Effector memory CD8-positive, alpha-beta T cell (primary cell): ENCODE measurements around the gene FMN1.
A peak's percentile ranks its signal among the peaks of the same experiment; 100 is the strongest.

Experiments
- ATAC-seq: fragments of 150-1000 bp; cut with Tn5 transposase; replicated peaks from 2 replicates; pipeline ENCODE4 v1.10.0; 2021; ENCODE audit warnings: mild to moderate bottlenecking, moderate library complexity
- DNase-seq, 3 experiments: peaks; one replicate each; pipeline ENCODE4 v3.0.0; 2021
- H3K27ac Mint-ChIP-seq, 2 donors: one replicate each; pipeline ENCODE4 v1.8.0; 2022; ENCODE audit warnings: mild to moderate bottlenecking in 2 of 2, mixed read lengths in 2 of 2, moderate library complexity in 2 of 2
- H3K27me3 Mint-ChIP-seq, 2 donors: one replicate each; pipeline ENCODE4 v1.8.0; 2022; ENCODE audit warnings: mixed read lengths in 2 of 2
- H3K36me3 Mint-ChIP-seq: one replicate; pipeline ENCODE4 v1.8.0; 2022; ENCODE audit warnings: mild to moderate bottlenecking, moderate library complexity, mixed read lengths; ENCODE audit not compliant: insufficient read depth
- H3K4me1 Mint-ChIP-seq, 2 donors: one replicate each; pipeline ENCODE4 v1.8.0; 2022; ENCODE audit warnings: low read depth in 2 of 2, mixed read lengths in 2 of 2
- H3K4me3 Mint-ChIP-seq, 2 donors: one replicate each; pipeline ENCODE4 v1.8.0; 2022; ENCODE audit warnings: mild to moderate bottlenecking in 2 of 2, mixed read lengths in 2 of 2, moderate library complexity in 2 of 2
- H3K9me3 Mint-ChIP-seq, 2 donors: one replicate each; pipeline ENCODE4 v1.8.0; 2022; ENCODE audit warnings: mixed read lengths in 2 of 2

The FMN1 gene

DNA sequence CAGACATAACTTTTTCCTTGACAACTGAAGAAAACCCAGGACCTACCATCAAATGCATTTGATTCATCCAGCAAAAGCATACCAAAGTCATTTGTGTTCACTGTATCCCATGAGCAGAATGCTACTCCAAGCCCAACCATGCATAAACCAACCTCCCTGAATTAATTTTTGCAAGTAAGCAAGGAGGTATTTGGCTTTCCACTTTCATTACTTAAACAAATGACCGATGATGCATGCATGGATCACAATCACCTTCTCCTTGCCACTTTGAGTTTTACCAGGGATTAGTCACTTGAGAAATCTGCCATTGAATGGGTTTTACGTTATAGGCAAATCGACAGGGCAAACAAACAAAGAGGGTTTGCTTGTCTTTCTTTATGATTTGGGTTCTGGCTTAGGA is 214.8 kb downstream of the FMN1 start:
- no peak overlapping the region for H3K27ac Mint-ChIP-seq
- no peaks in the 10 kb centered on the region for H3K4me1 Mint-ChIP-seq
- no peaks in the 10 kb centered on the region for H3K36me3 Mint-ChIP-seq
- H3K27me3 Mint-ChIP-seq: peaks cover 0 to 11% of the 10 kb centered on the region in 2 donors
- ATAC-seq (no peak), DNase-seq (no peak)
- H3K4me3 Mint-ChIP-seq: no peak overlapping the region
- no peaks in the 10 kb centered on the region for H3K9me3 Mint-ChIP-seq

- ATAC-seq (no peak), DNase-seq (no peak)
- no peak overlapping the region for H3K27ac Mint-ChIP-seq
- H3K27me3 Mint-ChIP-seq: peaks cover 0 to 11% of the 10 kb centered on the region in 2 donors
- no peaks in the 10 kb centered on the region for H3K9me3 Mint-ChIP-seq
- no peaks in the 10 kb centered on the region for H3K36me3 Mint-ChIP-seq
- H3K4me3 Mint-ChIP-seq: no peak overlapping the region
- H3K4me1 Mint-ChIP-seq: no peaks in the 10 kb centered on the region
Observed at GRCh38 chr15:32977506-32977905, 217.0 kb downstream of the FMN1 start.

DNA sequence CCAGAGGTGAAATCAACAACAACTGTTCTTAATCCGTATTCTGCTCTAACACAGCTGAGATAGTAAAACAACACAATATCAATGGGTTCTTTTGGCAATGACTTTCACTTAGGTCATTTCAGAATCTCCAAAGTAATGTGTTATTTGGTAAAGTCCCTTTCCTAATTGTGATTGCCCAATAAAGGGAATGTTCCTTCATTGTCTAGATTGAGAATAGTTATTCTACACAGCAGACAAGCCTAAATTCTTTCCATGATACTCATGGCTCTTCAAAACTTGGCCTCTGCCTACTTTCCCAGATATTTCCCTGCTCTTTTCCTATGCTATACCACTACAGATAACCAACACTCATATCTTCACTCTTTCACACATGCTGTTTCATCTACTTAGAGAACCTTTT is 219.8 kb downstream of the FMN1 start:
- Mint-ChIP-seq H3K9me3 (no peaks in the 10 kb centered on the region), H3K4me1 (no peaks in the 10 kb centered on the region), H3K27me3 (peaks cover 0 to 11% of the 10 kb centered on the region in 2 donors), H3K4me3 (no peak overlapping the region), H3K27ac (no peak overlapping the region), H3K36me3 (no peaks in the 10 kb centered on the region)
- DNase-seq (no peak), ATAC-seq (no peak)

GRCh38 chr15:32972686-32973085 is 221.8 kb downstream of the FMN1 start:
- H3K4me1 Mint-ChIP-seq: peaks cover 0 to 4% of the 10 kb centered on the region in 2 donors
- H3K4me3 Mint-ChIP-seq: no peak overlapping the region
- no peak overlapping the region for H3K27ac Mint-ChIP-seq
- H3K27me3 Mint-ChIP-seq: peaks cover 0 to 11% of the 10 kb centered on the region in 2 donors
- H3K9me3 Mint-ChIP-seq: no peaks in the 10 kb centered on the region
- no peak for ATAC-seq
- H3K36me3 Mint-ChIP-seq: no peaks in the 10 kb centered on the region
- DNase-seq: no peak

DNA sequence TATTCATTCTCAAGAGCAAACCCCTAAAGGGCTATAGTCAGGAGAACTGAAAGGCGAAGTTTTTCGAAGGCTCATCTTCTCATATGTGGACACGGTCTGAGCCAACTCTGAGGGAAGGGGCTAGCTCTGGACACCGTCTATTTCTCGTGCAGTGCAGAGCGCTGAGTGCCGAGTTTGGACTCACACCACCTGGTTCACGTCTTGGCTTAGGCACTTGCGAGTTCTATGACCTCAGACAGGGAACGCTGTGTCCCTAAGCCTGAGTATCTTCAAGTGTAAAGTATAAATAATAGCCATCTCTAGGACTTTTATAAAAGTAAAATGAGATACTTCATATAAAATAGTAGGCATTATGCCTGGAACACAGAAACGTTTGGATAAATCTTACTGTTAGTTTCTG is 223.7 kb downstream of the FMN1 start:
- peaks cover 0 to 4% of the 10 kb centered on the region in 2 donors for H3K4me1 Mint-ChIP-seq
- ATAC-seq (no peak), DNase-seq (no peak)
- H3K36me3 Mint-ChIP-seq: no peaks in the 10 kb centered on the region
- peaks cover 0 to 7% of the 10 kb centered on the region in 2 donors for H3K27me3 Mint-ChIP-seq
- H3K9me3 Mint-ChIP-seq: no peaks in the 10 kb centered on the region
- H3K27ac Mint-ChIP-seq: no peak overlapping the region
- H3K4me3 Mint-ChIP-seq: no peak overlapping the region

DNA sequence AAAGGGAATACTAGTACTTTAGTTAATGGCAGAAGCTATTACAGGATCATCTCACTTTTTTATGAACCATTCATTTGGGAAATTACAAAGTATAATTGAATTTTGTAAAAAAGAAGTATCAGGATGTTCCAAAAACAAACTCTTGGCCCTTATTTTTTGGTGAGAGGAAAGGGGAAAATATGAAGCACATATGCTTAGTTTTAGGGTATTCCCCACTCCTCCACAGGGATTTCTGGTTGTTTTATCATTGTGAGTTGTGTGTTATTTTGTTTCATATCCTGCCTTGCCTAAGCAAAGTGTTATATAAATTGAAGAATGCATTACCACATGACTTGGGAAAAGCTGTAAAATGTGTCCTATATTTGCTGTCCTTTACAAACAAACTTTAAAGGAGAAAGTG is 227.0 kb downstream of the FMN1 start:
- Mint-ChIP-seq H3K4me1 (peaks cover 0 to 4% of the 10 kb centered on the region in 2 donors), H3K27ac (no peak overlapping the region), H3K27me3 (no peaks in the 10 kb centered on the region), H3K4me3 (no peak overlapping the region), H3K9me3 (no peaks in the 10 kb centered on the region), H3K36me3 (no peaks in the 10 kb centered on the region)
- DNase-seq (no peak), ATAC-seq (no peak)

- no peaks in the 10 kb centered on the region for H3K27me3 Mint-ChIP-seq
- DNase-seq (no peak), ATAC-seq (no peak)
- H3K9me3 Mint-ChIP-seq: no peaks in the 10 kb centered on the region
- H3K27ac Mint-ChIP-seq: no peak overlapping the region
- no peaks in the 10 kb centered on the region for H3K36me3 Mint-ChIP-seq
- H3K4me3 Mint-ChIP-seq: no peak overlapping the region
- H3K4me1 Mint-ChIP-seq: peaks cover 0 to 4% of the 10 kb centered on the region in 2 donors
Observed at GRCh38 chr15:32966512-32966911, 228.0 kb downstream of the FMN1 start.

DNA sequence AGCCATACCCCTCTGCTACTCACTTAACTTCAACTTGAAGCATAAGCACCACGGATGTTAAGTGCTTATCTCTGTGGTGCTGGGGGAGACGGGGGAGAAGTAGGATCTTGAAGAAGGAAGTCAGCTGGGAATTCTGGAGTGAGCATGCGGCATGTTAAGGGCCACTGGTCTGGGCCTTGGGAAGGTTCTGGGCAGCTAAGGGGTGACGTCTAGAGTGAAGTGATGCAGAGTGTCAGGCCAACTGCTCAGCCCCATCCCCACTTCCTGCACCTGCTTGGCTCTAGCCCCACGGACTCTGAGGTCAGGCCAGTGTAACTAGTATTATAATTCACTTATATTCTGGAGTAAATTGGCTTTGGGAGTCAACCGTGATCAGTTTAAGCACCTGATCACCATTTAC is 228.6 kb downstream of the FMN1 start:
- Mint-ChIP-seq H3K4me3 (no peak overlapping the region), H3K27me3 (no peaks in the 10 kb centered on the region), H3K27ac (no peak overlapping the region), H3K4me1 (peaks cover 0 to 4% of the 10 kb centered on the region in 2 donors), H3K9me3 (no peaks in the 10 kb centered on the region), H3K36me3 (no peaks in the 10 kb centered on the region)
- DNase-seq: no peak
- no peak for ATAC-seq

GRCh38 chr15:32959077-32959476 is 235.4 kb downstream of the FMN1 start:
- Mint-ChIP-seq H3K27ac (no peak overlapping the region), H3K36me3 (no peaks in the 10 kb centered on the region), H3K4me1 (no peaks in the 10 kb centered on the region), H3K9me3 (no peaks in the 10 kb centered on the region), H3K4me3 (no peak overlapping the region), H3K27me3 (no peaks in the 10 kb centered on the region)
- DNase-seq (no peak), ATAC-seq (no peak)

- Mint-ChIP-seq H3K36me3 (no peaks in the 10 kb centered on the region), H3K9me3 (no peaks in the 10 kb centered on the region), H3K4me1 (no peaks in the 10 kb centered on the region), H3K27me3 (no peaks in the 10 kb centered on the region), H3K4me3 (no peak overlapping the region), H3K27ac (no peak overlapping the region)
- DNase-seq (no peak), ATAC-seq (no peak)
Observed at GRCh38 chr15:32957219-32957618, 237.3 kb downstream of the FMN1 start.

GRCh38 chr15:32956711-32957110 is 237.8 kb downstream of the FMN1 start:
- no peak overlapping the region for H3K27ac Mint-ChIP-seq
- DNase-seq (no peak), ATAC-seq (no peak)
- H3K4me3 Mint-ChIP-seq: no peak overlapping the region
- H3K4me1 Mint-ChIP-seq: no peaks in the 10 kb centered on the region
- no peaks in the 10 kb centered on the region for H3K9me3 Mint-ChIP-seq
- H3K36me3 Mint-ChIP-seq: no peaks in the 10 kb centered on the region
- H3K27me3 Mint-ChIP-seq: no peaks in the 10 kb centered on the region

- H3K4me1 Mint-ChIP-seq: no peaks in the 10 kb centered on the region
- H3K27me3 Mint-ChIP-seq: no peaks in the 10 kb centered on the region
- no peak overlapping the region for H3K4me3 Mint-ChIP-seq
- no peak for ATAC-seq
- H3K9me3 Mint-ChIP-seq: no peaks in the 10 kb centered on the region
- no peaks in the 10 kb centered on the region for H3K36me3 Mint-ChIP-seq
- no peak overlapping the region for H3K27ac Mint-ChIP-seq
- DNase-seq: no peak
Observed at GRCh38 chr15:32956006-32956405, 238.5 kb downstream of the FMN1 start.

DNA sequence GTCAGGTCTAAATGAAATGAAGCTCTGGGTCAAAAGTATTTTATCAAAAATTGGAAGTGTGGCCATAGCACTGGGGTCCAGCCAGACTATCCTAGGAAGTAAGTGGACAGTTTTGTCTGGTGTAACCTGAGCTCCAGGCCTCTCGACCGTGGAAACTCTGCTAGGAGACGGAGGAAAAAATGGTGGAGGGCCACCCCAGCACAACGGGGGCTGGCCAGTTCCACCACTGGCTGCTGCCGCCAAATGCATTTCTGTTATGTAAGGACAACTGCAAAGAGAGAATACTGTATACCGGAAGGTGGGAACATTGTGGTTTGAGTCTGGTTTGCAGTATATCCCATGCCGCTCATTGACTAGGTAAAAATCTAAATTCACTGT is 241.0 kb downstream of the FMN1 start:
- DNase-seq: no peak
- no peak for ATAC-seq
- H3K4me1 Mint-ChIP-seq: no peaks in the 10 kb centered on the region
- peaks cover 0 to 5% of the 10 kb centered on the region in 2 donors for H3K27me3 Mint-ChIP-seq
- H3K36me3 Mint-ChIP-seq: no peaks in the 10 kb centered on the region
- no peak overlapping the region for H3K4me3 Mint-ChIP-seq
- peaks cover 0 to 2% of the 10 kb centered on the region in 2 donors for H3K9me3 Mint-ChIP-seq
- peak overlapping the region in 1 of 2 donors; percentile 31 for H3K27ac Mint-ChIP-seq

GRCh38 chr15:32952901-32953532 is 241.5 kb downstream of the FMN1 start:
- peak overlapping the region in 1 of 2 donors; percentile 31 for H3K27ac Mint-ChIP-seq
- H3K4me1 Mint-ChIP-seq: no peaks in the 10 kb centered on the region
- H3K27me3 Mint-ChIP-seq: peaks cover 0 to 5% of the 10 kb centered on the region in 2 donors
- no peak overlapping the region for H3K4me3 Mint-ChIP-seq
- ATAC-seq (no peak), DNase-seq (no peak)
- H3K9me3 Mint-ChIP-seq: peaks cover 0 to 2% of the 10 kb centered on the region in 2 donors
- no peaks in the 10 kb centered on the region for H3K36me3 Mint-ChIP-seq
